ENCODE data around the gene TLCD3B. TPM values are rescaled to one million over a fixed set of nuclear protein-coding genes. Genes with fewer than 3 reads are reported as not detected.

TLCD3B gene
- total RNA-seq, 4 donors from 2014 or later, result not detected

GRCh38 chr16:29987371-29988085 lies 43.5 kb downstream of the TLCD3B start:
- no peak for TF ChIP-seq CTCF (IDR thresholded peaks at IDR 0.05; ENCODE audit: low read depth)

- TF ChIP-seq CTCF (IDR thresholded peaks at IDR 0.05; ENCODE audit: low read depth), result no peak
Observed at GRCh38 chr16:29986931-29987330, 44.1 kb downstream of the TLCD3B start.

DNA sequence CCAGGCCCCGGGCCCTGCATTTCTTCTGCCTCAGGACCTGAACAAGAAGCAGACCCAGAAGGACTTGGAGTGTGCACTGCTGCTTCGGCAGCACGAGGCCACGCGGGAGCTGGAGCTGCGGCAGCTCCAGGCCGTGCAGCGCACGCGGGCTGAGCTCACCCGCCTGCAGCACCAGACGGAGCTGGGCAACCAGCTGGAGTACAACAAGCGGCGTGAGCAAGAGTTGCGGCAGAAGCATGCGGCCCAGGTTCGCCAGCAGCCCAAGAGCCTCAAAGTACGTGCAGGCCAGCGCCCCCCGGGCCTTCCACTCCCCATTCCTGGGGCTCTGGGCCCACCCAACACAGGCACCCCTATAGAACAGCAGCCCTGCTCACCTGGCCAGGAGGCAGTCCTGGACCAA lies 44.8 kb downstream of the TLCD3B start:
- no peak for TF ChIP-seq CTCF (IDR thresholded peaks at IDR 0.05; ENCODE audit: low read depth)

DNA sequence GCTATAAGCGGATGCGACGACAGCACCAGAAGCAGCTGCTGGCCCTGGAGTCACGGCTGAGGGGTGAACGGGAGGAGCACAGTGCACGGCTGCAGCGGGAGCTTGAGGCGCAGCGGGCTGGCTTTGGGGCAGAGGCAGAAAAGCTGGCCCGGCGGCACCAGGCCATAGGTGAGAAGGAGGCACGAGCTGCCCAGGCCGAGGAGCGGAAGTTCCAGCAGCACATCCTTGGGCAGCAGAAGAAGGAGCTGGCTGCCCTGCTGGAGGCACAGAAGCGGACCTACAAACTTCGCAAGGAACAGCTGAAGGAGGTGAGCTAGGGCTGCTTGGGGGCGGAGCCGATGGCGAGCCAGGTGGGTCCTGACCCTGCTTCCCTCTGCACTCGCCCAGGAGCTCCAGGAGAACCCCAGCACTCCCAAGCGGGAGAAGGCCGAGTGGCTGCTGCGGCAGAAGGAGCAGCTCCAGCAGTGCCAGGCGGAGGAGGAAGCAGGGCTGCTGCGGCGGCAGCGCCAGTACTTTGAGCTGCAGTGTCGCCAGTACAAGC lies 45.7 kb downstream of the TLCD3B start:
- TF ChIP-seq CTCF (IDR thresholded peaks at IDR 0.05; ENCODE audit: low read depth), result no peak

DNA sequence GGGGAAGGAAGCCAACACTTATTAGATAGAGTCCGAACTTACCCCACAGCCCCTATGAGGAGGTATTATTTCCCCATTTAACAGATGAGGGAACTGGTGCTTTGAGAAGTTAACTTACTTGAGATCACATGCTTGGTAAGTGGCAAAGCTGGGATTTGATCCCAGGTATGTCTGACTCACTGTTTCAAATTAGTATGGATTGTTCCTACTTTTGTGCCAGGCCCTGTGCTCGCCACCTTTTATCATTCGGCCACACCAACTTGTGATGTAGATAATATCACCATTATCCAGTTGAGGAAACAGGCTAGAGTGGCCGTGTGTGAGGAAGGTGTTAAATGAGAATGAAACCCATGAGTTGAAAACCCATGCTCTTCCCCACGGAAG lies 46.3 kb downstream of the TLCD3B start:
- TF ChIP-seq CTCF (IDR thresholded peaks at IDR 0.05; ENCODE audit: low read depth), result no peak

- TF ChIP-seq CTCF (IDR thresholded peaks at IDR 0.05; ENCODE audit: low read depth), result no peak
Observed at GRCh38 chr16:29984137-29984763, 46.8 kb downstream of the TLCD3B start.

DNA sequence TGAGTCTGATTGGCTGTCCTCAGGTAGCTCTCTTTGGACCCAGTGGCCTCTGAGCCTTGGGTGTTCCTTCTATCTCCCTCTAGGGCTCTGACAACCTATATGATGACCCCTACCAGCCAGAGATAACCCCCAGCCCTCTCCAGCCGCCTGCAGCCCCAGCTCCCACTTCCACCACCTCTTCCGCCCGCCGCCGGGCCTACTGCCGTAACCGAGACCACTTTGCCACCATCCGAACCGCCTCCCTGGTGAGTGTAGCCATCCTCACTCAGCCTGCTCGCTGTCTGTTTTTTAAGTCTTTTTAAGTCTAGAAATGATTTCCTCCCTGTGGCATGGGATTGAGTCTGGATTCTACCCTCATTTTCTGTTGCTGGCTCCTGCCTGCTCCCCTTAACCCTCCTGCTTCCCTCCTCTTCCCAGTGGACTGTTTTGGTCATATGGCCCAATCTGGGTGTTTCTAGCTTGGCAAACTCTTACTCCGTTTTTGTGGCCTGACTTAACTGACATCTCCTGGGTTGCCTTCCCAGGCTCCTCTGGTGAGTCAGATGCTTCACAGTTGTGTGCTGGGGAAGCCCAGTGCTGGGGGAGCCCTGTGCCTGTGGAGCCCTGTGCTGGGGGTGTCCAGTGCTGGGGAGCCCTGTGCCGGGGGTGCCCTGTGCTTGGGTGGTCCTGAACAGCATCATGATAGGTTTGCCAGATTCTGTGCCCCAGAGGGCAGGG lies 47.5 kb downstream of the TLCD3B start:
- TF ChIP-seq CTCF (IDR thresholded peaks at IDR 0.05; ENCODE audit: low read depth), result no peak

All from subcutaneous adipose tissue (tissue), 4 donors.